Measurements from ENCODE around the gene CCDC30. TPM values are rescaled to one million over a fixed set of nuclear protein-coding genes. Genes with fewer than 3 reads are reported as not detected.

Gene CCDC30
- total RNA-seq, 1 donor from 2014 or later: 7.5 TPM

DNA sequence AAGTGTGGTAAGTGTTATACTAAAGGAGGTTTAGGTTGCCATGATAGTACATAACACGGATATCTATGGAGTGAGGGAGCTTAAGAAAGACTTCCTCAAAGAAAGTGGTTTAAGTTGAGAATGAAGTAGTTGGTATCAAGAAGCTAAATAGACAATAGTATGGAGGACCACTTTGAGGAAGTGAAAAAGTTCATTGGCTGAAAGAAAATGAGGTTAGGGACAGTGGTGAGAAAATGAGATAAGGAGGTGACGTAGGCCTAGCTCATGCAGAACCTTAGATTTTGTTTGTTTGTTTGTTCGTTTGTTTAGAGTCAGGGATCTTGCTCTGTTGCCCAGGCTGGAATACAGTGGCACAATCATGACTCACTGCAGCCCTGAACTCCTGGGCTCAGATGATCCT, 122.9 kb downstream of the CCDC30 start:
- Mint-ChIP-seq H3K27ac (no peak overlapping the region), H3K27me3 (ENCODE audit: low read depth) (no peaks in the 10 kb centered on the region), H3K4me1 (no peaks in the 10 kb centered on the region), H3K4me3 (no peak overlapping the region), H3K36me3 (peaks cover 34% of the 10 kb centered on the region), H3K9me3 (peaks cover 30% of the 10 kb centered on the region)
- no peak for DNase-seq (ENCODE audit: low spot score in 2 of 2, unreplicated experiment in 2 of 2)
- TF ChIP-seq, protein P1, sequence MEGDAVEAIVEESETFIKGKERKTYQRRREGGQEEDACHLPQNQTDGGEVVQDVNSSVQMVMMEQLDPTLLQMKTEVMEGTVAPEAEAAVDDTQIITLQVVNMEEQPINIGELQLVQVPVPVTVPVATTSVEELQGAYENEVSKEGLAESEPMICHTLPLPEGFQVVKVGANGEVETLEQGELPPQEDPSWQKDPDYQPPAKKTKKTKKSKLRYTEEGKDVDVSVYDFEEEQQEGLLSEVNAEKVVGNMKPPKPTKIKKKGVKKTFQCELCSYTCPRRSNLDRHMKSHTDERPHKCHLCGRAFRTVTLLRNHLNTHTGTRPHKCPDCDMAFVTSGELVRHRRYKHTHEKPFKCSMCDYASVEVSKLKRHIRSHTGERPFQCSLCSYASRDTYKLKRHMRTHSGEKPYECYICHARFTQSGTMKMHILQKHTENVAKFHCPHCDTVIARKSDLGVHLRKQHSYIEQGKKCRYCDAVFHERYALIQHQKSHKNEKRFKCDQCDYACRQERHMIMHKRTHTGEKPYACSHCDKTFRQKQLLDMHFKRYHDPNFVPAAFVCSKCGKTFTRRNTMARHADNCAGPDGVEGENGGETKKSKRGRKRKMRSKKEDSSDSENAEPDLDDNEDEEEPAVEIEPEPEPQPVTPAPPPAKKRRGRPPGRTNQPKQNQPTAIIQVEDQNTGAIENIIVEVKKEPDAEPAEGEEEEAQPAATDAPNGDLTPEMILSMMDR (IDR thresholded peaks at IDR 0.05; ENCODE audit: unreplicated experiment): no peak

GRCh38 chr1:42587753-42588152, 124.7 kb downstream of the CCDC30 start:
- TF ChIP-seq, protein P1 (IDR thresholded peaks at IDR 0.05; ENCODE audit: unreplicated experiment): no peak
- Mint-ChIP-seq H3K27ac (no peak overlapping the region), H3K27me3 (ENCODE audit: low read depth) (no peaks in the 10 kb centered on the region), H3K36me3 (peaks cover 34% of the 10 kb centered on the region), H3K4me1 (no peaks in the 10 kb centered on the region), H3K4me3 (no peak overlapping the region), H3K9me3 (peaks cover 30% of the 10 kb centered on the region)
- DNase-seq (ENCODE audit: low spot score in 2 of 2, unreplicated experiment in 2 of 2): no peak

DNA sequence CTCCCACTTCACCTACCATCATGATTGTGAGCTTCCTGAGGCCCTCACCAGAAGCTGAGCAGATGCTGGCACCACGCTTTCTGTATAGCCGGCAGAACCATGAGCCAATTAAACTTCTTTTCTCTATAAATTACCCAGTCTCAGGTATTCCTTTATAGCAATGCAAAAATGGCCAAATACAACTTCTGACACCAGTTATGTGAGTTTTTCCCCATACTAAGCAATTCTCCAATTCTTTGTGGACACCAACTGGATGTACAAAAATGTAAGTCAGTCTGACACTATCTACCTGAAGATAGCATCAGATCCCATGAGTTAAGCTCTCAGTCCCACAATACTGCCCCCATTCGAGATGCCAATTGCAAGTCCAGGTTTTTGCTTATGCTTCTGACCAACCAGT, 129.7 kb downstream of the CCDC30 start:
- TF ChIP-seq, protein P1 (IDR thresholded peaks at IDR 0.05; ENCODE audit: unreplicated experiment): no peak
- Mint-ChIP-seq H3K36me3 (peaks cover 24% of the 10 kb centered on the region), H3K27ac (no peak overlapping the region), H3K4me1 (no peaks in the 10 kb centered on the region), H3K9me3 (peaks cover 17% of the 10 kb centered on the region), H3K4me3 (no peak overlapping the region), H3K27me3 (ENCODE audit: low read depth) (peaks cover 16% of the 10 kb centered on the region)
- no peak for DNase-seq (ENCODE audit: low spot score in 2 of 2, unreplicated experiment in 2 of 2)

DNA sequence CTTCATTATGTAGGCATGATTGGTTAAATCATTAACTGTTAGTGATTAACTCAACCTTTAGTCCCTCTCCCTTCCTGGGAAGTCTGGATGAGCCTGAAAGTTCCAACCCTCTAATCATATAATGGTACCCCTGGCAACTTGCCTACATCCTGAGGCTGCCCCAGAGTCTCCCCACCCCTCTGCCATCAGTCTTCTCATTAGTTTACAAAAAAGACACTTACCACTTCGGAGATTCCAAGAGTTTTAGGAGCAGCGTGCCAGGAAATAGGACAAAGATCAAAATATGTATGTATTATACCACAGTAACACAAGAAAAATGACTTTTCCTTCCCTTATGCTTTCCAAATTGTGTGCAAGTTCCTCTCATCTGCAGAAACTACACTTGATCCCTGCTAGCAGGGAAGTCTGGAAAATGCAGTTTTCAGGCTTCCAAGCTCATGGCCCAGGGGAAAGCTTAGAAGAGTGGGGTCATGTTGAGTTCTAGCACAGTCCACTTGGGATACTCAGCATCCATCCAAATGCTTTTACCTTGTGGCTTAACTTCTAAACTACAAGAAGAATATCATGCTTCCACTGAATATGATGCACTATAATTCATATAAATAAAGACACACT, 130.5 kb downstream of the CCDC30 start:
- peaks cover 16% of the 10 kb centered on the region for H3K36me3 Mint-ChIP-seq
- peaks cover 9% of the 10 kb centered on the region for H3K9me3 Mint-ChIP-seq
- DNase-seq (ENCODE audit: low spot score in 2 of 2, unreplicated experiment in 2 of 2): no peak
- TF ChIP-seq, protein P1 (IDR thresholded peaks at IDR 0.05; ENCODE audit: unreplicated experiment): no peak
- H3K4me3 Mint-ChIP-seq: no peak overlapping the region
- H3K4me1 Mint-ChIP-seq: no peaks in the 10 kb centered on the region
- H3K27me3 Mint-ChIP-seq (ENCODE audit: low read depth): peaks cover 16% of the 10 kb centered on the region
- H3K27ac Mint-ChIP-seq: no peak overlapping the region

DNA sequence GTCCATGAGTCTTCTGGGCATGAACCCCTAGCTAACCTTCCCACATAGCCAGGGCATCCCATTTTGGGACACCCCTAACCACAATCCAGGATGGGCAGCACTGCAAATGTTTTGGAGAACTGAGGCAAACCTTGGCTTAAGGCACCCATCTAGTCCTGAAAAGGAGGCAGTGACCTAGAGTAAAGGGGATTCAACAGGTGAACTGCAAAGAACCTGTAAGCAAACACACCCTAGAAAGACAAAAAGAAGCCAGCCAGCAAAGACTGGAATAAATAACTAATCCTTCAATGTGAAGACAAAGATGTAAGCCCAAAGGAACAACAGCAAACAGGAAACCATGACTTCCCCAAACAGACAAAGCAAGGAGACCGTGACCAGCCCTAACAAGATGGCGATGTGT, 138.4 kb downstream of the CCDC30 start:
- H3K27ac Mint-ChIP-seq: no peak overlapping the region
- H3K9me3 Mint-ChIP-seq: peaks cover 29% of the 10 kb centered on the region
- peaks cover 11% of the 10 kb centered on the region for H3K27me3 Mint-ChIP-seq (ENCODE audit: low read depth)
- DNase-seq (ENCODE audit: low spot score in 2 of 2, unreplicated experiment in 2 of 2): no peak
- H3K36me3 Mint-ChIP-seq: no peaks in the 10 kb centered on the region
- H3K4me1 Mint-ChIP-seq: no peaks in the 10 kb centered on the region
- no peak overlapping the region for H3K4me3 Mint-ChIP-seq
- TF ChIP-seq, protein P1 (IDR thresholded peaks at IDR 0.05; ENCODE audit: unreplicated experiment): no peak

- DNase-seq (ENCODE audit: low spot score in 2 of 2, unreplicated experiment in 2 of 2): no peak
- no peak overlapping the region for H3K4me3 Mint-ChIP-seq
- TF ChIP-seq, protein P1 (IDR thresholded peaks at IDR 0.05; ENCODE audit: unreplicated experiment): no peak
- no peaks in the 10 kb centered on the region for H3K36me3 Mint-ChIP-seq
- no peaks in the 10 kb centered on the region for H3K9me3 Mint-ChIP-seq
- H3K4me1 Mint-ChIP-seq: peaks cover 3% of the 10 kb centered on the region
- no peak overlapping the region for H3K27ac Mint-ChIP-seq
- no peaks in the 10 kb centered on the region for H3K27me3 Mint-ChIP-seq (ENCODE audit: low read depth)
These were observed 150.7 kb downstream of the CCDC30 start for GRCh38 chr1:42613803-42614131.

All from mesothelial cell of epicardium (in vitro differentiated cells).